Astrocyte (in vitro differentiated cells and primary cell): ENCODE results near the gene ZNF787. TPM values are rescaled to one million over a fixed set of nuclear protein-coding genes. Genes with fewer than 3 reads are reported as not detected.

Experiments
- DNase-seq: peaks from one replicate; pipeline ENCODE4 v3.0.0-alpha.2; 2010; ENCODE audit warnings: low read depth
- FAIRE-seq: peaks from 2 replicates; lab custom pipeline; 2011; peaks lifted over from hg19 to GRCh38; lab: Jason Lieb, UNC
- H2AFZ ChIP-seq: 2 replicates; pipeline ENCODE4 v1.6.0; 2012; ENCODE audit warnings: low read depth, low read length, inconsistent platforms
- H3K27ac ChIP-seq: 2 replicates; pipeline ENCODE4 v1.5.1; 2011; ENCODE audit warnings: low read depth, low read length, inconsistent platforms
- H3K27me3 ChIP-seq: 2 replicates; pipeline ENCODE4 v1.6.0; 2011; ENCODE audit warnings: low read length, inconsistent platforms; ENCODE audit not compliant: insufficient read depth
- H3K36me3 ChIP-seq: 2 replicates; pipeline ENCODE4 v1.5.1; 2011; ENCODE audit warnings: low read length, inconsistent platforms; ENCODE audit not compliant: insufficient read depth
- H3K4me1 ChIP-seq: 2 replicates; pipeline ENCODE4 v1.5.1; 2011; ENCODE audit warnings: low read length, inconsistent platforms; ENCODE audit not compliant: insufficient read depth
- H3K4me2 ChIP-seq: 2 replicates; pipeline ENCODE4 v1.6.0; 2012; ENCODE audit warnings: low read length, inconsistent platforms
- H3K4me3 ChIP-seq: 2 replicates; pipeline ENCODE4 v1.5.1; 2011; ENCODE audit warnings: low read depth, mild to moderate bottlenecking, low read length, inconsistent platforms; ENCODE audit not compliant: insufficient read depth
- H3K79me2 ChIP-seq: 2 replicates; pipeline ENCODE4 v1.6.0; 2012; ENCODE audit warnings: mild to moderate bottlenecking, low read length, inconsistent platforms; ENCODE audit not compliant: insufficient read depth
- H3K9ac ChIP-seq: 2 replicates; pipeline ENCODE4 v1.6.0; 2012; ENCODE audit warnings: mild to moderate bottlenecking, low read length, inconsistent platforms
- H3K9me3 ChIP-seq: 2 replicates; pipeline ENCODE4 v1.5.1; 2012; ENCODE audit warnings: low read depth, mild to moderate bottlenecking, low read length, inconsistent platforms; ENCODE audit not compliant: insufficient read depth
- H4K20me1 ChIP-seq: 2 replicates; pipeline ENCODE4 v1.6.0; 2012; ENCODE audit warnings: low read length, inconsistent platforms; ENCODE audit not compliant: insufficient read depth
- H3K27ac Mint-ChIP-seq: one replicate; pipeline ENCODE4 v1.8.0; 2021; ENCODE audit warnings: mild to moderate bottlenecking, mixed read lengths; ENCODE audit not compliant: unreplicated experiment
- H3K27me3 Mint-ChIP-seq: one replicate; pipeline ENCODE4 v1.8.0; 2021; ENCODE audit warnings: low read depth, mixed read lengths; ENCODE audit not compliant: unreplicated experiment
- H3K36me3 Mint-ChIP-seq: one replicate; pipeline ENCODE4 v1.8.0; 2021; ENCODE audit warnings: low read depth, mixed read lengths; ENCODE audit not compliant: unreplicated experiment
- H3K4me1 Mint-ChIP-seq: one replicate; pipeline ENCODE4 v1.8.0; 2021; ENCODE audit warnings: low read depth, mixed read lengths; ENCODE audit not compliant: unreplicated experiment
- H3K4me3 Mint-ChIP-seq: one replicate; pipeline ENCODE4 v1.8.0; 2021; ENCODE audit warnings: mild to moderate bottlenecking, moderate library complexity, mixed read lengths; ENCODE audit not compliant: unreplicated experiment
- H3K9me3 Mint-ChIP-seq: one replicate; pipeline ENCODE4 v1.8.0; 2021; ENCODE audit warnings: mild to moderate bottlenecking, mixed read lengths; ENCODE audit not compliant: unreplicated experiment
- EZH2 ChIP-seq: IDR thresholded peaks from 2 replicates; pipeline ENCODE4 v1.6.1; 2012; ENCODE audit warnings: mild to moderate bottlenecking, low read length, inconsistent platforms; ENCODE audit not compliant: insufficient read depth
- total RNA-seq: library from RNA; stranded (reverse); gene quantifications from 2 replicates; pipeline ENCODE4 v1.2.1, GENCODE V29; 2021
- TF ChIP-seq, protein P1 (sequence below): IDR thresholded peaks from 2 replicates; pipeline ENCODE4 v1.5.1; 2011; ENCODE audit warnings: low read depth, mild to moderate bottlenecking, inconsistent platforms, low read length, moderate library complexity; ENCODE audit not compliant: insufficient read depth

The ZNF787 gene
- total RNA-seq, 1 donor from 2014 or later: 36.3 TPM

DNA sequence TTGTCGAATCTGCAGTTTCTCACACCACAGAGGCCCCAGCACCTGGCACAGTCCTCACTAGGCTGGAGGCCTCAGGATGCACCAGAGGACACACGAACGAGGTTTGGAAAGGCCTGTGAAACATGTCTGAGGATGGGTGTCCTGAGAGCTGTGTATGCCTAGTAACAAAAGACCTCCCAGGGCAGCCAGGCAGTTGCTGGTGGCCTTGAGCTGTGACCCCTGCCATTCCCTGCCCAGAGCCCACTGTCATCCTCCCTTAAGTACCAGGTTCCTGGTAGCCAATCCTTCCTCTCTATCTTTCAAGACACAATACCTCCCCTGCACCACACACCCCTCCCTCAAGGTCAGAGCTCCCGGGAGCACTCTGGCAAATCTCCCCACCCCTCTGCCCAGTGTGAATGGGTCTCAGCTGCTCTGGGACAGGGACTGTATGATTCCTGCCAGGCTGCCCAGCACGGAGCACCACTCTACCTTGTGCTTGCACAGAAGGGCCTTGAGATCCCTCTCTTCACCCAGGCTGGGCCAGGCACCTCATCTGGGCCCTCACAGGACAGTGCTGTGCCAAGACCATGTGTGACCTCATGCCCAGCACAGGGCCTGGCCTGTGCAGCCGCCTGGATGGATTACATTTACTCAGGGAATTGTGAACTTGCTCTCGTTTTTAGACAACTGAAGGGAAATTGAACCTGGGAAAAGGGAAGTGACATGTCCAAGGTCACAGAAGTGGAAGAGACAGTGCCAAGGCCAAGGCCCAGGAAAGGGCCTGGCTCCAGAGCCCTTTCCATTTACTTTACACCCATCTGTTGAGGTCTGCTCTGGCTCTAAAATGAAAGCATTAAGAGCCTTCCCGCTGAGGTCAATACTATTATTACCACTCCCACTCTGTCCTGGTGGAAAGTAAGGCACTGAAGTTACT lies 2.2 kb downstream of the ZNF787 start:
- peak overlapping the region; percentile 96 for H3K9ac ChIP-seq
- TF ChIP-seq, protein P1, sequence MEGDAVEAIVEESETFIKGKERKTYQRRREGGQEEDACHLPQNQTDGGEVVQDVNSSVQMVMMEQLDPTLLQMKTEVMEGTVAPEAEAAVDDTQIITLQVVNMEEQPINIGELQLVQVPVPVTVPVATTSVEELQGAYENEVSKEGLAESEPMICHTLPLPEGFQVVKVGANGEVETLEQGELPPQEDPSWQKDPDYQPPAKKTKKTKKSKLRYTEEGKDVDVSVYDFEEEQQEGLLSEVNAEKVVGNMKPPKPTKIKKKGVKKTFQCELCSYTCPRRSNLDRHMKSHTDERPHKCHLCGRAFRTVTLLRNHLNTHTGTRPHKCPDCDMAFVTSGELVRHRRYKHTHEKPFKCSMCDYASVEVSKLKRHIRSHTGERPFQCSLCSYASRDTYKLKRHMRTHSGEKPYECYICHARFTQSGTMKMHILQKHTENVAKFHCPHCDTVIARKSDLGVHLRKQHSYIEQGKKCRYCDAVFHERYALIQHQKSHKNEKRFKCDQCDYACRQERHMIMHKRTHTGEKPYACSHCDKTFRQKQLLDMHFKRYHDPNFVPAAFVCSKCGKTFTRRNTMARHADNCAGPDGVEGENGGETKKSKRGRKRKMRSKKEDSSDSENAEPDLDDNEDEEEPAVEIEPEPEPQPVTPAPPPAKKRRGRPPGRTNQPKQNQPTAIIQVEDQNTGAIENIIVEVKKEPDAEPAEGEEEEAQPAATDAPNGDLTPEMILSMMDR: no peak
- no peak for TF ChIP-seq EZH2
- H3K4me1 ChIP-seq: peaks cover 11% of the 10 kb centered on the region
- peak overlapping the region; percentile 75 for H3K4me3 ChIP-seq
- peaks cover 55% of the 10 kb centered on the region for H4K20me1 ChIP-seq
- H3K4me3 Mint-ChIP-seq: peak overlapping the region; percentile 91
- H2AFZ ChIP-seq: no peak overlapping the region
- H3K4me1 Mint-ChIP-seq: peaks cover 21% of the 10 kb centered on the region
- H3K27ac ChIP-seq: peak overlapping the region; percentile 92
- FAIRE-seq (no peak), DNase-seq (no peak)
- no peaks in the 10 kb centered on the region for H3K36me3 ChIP-seq
- H3K9me3 Mint-ChIP-seq: no peaks in the 10 kb centered on the region
- peaks cover 67% of the 10 kb centered on the region for H3K79me2 ChIP-seq
- H3K27ac Mint-ChIP-seq: peak overlapping the region; percentile 98
- peaks cover 11% of the 10 kb centered on the region for H3K36me3 Mint-ChIP-seq
- H3K4me2 ChIP-seq: peak overlapping the region; percentile 90
- no peaks in the 10 kb centered on the region for H3K27me3 Mint-ChIP-seq
- H3K9me3 ChIP-seq: no peaks in the 10 kb centered on the region
- H3K27me3 ChIP-seq: no peaks in the 10 kb centered on the region

DNA sequence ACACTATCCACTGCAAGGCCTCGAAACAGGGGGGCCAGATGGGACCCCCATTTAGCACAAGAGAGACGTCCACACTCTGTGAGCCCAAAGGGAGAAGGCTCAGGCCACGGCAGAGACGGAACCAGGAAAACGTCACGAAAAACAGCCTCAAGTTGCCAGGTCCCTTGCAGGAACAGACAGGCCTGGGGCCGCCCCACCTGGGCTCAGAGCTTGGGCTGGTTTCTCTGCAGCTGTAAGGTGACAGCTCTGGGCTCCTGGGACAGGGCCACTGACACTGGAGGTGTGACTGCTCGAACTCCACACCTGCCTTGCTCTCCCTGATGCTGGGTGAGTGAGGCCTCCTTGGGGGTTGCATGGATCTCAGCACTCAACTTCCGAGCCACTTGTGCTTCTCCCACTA lies 3.2 kb downstream of the ZNF787 start:
- Mint-ChIP-seq H3K27me3 (no peaks in the 10 kb centered on the region), H3K4me1 (peaks cover 26% of the 10 kb centered on the region), H3K36me3 (peaks cover 11% of the 10 kb centered on the region), H3K4me3 (no peak overlapping the region), H3K27ac (no peak overlapping the region), H3K9me3 (no peaks in the 10 kb centered on the region)
- Histone ChIP-seq H3K27me3 (no peaks in the 10 kb centered on the region), H3K4me1 (peaks cover 11% of the 10 kb centered on the region), H3K4me2 (no peak overlapping the region), H4K20me1 (peaks cover 65% of the 10 kb centered on the region), H3K9me3 (no peaks in the 10 kb centered on the region), H3K4me3 (no peak overlapping the region), H3K79me2 (peaks cover 77% of the 10 kb centered on the region), H3K36me3 (no peaks in the 10 kb centered on the region), H3K9ac (no peak overlapping the region), H3K27ac (no peak overlapping the region), H2AFZ (no peak overlapping the region)
- FAIRE-seq (no peak), DNase-seq (no peak)
- TF ChIP-seq EZH2: no peak
- TF ChIP-seq, protein P1: no peak
